Measurements from ENCODE around the gene CD274.
"Not testable (repeated sequence)": the region's sequence is repeated elsewhere in the genome, so short reads cannot be mapped to it uniquely, and the experiment has no call there.

The CD274 gene

DNA sequence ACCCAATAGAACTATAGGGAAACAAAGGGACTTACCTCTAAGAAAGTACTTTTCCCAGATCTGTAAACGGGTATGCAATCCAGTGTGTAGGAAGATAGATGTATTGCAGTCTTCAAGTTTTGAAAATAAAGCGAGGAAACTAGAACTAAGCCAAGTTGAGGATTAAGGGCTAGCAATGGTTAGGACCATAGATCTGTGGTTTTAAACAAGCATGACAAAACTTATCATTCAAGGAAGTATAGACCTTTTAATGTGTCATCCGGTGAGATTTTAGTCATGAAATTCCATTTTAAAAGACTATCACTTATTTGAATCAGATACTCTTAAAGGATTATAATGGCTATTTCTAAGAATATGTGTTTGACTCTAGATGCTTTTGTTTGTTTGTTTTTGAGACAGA, 20.5 kb downstream of the CD274 start:
- TF ChIP-seq CTCF (IDR thresholded peaks at IDR 0.05; ENCODE audit: extremely low read depth, insufficient read depth, missing control alignments), result no peak
- in situ Hi-C loops (cut with MboI; ENCODE audit: low pct_unique_long_range_greater_than_20kb, low sequenced_read_pairs, unreplicated experiment), result no loop called here
- no peak for DNase-seq (ENCODE audit: low spot score)

DNA sequence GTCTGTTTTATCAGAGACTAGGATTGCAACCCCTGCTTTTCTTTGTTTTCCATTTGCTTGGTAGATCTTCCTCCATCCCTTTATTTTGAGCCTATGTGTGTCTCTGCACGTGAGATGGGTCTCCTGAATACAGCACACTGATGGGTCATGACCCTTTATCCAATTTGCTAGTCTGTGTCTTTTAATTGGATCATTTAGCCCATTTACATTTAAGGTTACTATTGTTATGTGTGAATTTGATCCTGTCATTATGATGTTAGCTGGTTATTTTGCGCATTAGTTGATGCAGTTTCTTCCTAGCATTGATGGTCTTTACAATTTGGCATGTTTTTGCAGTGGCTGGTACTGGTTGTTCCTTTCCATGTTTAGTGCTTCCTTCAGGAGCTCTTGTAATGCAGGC, 25.3 kb downstream of the CD274 start:
- DNase-seq (ENCODE audit: low spot score), result not testable (repeated sequence)

DNA sequence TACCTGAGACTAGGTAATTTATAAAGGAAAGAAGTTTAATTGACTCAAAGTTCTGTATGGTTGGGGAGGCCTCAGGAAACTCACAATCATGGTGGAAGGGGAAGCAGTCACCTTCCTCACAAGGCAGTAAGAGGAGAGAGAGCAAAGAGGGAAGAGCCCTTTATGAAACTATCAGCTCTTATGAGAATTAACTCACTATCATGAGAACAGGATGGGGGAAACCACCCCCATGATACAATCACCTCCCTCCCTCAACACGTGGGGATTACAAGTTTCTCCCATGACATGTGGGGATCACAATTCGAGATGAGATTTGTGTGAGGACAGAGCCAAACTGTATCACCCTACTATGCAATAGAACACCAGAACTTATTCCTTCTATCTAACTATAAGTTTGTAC, 27.9 kb downstream of the CD274 start:
- no peak for TF ChIP-seq CTCF (IDR thresholded peaks at IDR 0.05; ENCODE audit: extremely low read depth, insufficient read depth, missing control alignments)
- DNase-seq (ENCODE audit: low spot score), result no peak
- in situ Hi-C loops (cut with MboI; ENCODE audit: low pct_unique_long_range_greater_than_20kb, low sequenced_read_pairs, unreplicated experiment), result no loop called here

More for the DNA sequence above, 25.3 kb downstream of the CD274 start:
- in situ Hi-C loops (cut with MboI; ENCODE audit: low pct_unique_long_range_greater_than_20kb, low sequenced_read_pairs, unreplicated experiment), result not testable (repeated sequence)

DNA sequence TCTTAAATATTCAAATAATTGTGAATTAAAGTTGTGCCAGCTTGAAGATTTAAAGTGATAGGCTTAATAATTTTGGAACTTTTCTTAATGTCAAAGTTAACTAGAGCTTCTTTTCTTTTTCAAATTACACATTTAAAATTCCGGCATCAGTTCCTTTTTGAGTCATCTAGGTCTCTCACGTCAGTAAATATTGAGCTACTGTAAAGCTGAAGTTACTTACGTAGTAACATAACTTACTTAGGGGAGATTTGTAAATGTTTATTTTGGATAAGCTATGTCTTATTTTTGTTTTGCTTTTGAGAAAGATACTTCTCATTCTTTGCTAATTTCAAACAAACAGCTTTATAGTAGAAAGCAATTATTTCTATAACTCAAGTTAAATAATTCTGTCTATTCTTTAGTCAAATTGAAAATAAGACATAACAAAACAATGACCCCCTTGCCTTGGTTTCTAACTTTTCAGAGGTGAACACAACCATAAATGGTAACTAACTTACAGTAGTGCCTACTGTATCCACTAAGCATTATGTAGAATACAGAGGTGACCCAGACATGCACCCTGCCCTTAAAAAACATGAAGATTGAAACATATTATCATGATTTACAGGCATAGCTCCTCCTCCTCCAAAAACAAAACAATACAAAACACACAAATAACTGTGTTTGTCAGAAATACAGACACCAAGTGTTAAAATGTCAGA, 29.8 kb downstream of the CD274 start:
- TF ChIP-seq CTCF (IDR thresholded peaks at IDR 0.05; ENCODE audit: extremely low read depth, insufficient read depth, missing control alignments), result no peak
- peak; percentile 35 for DNase-seq (ENCODE audit: low spot score)
- in situ Hi-C loops (cut with MboI; ENCODE audit: low pct_unique_long_range_greater_than_20kb, low sequenced_read_pairs, unreplicated experiment), result no loop called here

GRCh38 chr9:5480919-5481318, 30.6 kb downstream of the CD274 start:
- no peak for DNase-seq (ENCODE audit: low spot score)
- no peak for TF ChIP-seq CTCF (IDR thresholded peaks at IDR 0.05; ENCODE audit: extremely low read depth, insufficient read depth, missing control alignments)
- in situ Hi-C loops (cut with MboI; ENCODE audit: low pct_unique_long_range_greater_than_20kb, low sequenced_read_pairs, unreplicated experiment), result no loop called here

- no peak for DNase-seq (ENCODE audit: low spot score)
- in situ Hi-C loops (cut with MboI; ENCODE audit: low pct_unique_long_range_greater_than_20kb, low sequenced_read_pairs, unreplicated experiment), result no loop called here
- no peak for TF ChIP-seq CTCF (IDR thresholded peaks at IDR 0.05; ENCODE audit: extremely low read depth, insufficient read depth, missing control alignments)
Observed at GRCh38 chr9:5481322-5482040, 31.1 kb downstream of the CD274 start.

- DNase-seq (ENCODE audit: low spot score), result no peak
- in situ Hi-C loops (cut with MboI; ENCODE audit: low pct_unique_long_range_greater_than_20kb, low sequenced_read_pairs, unreplicated experiment), result no loop called here
- no peak for TF ChIP-seq CTCF (IDR thresholded peaks at IDR 0.05; ENCODE audit: extremely low read depth, insufficient read depth, missing control alignments)
Observed at GRCh38 chr9:5482194-5482593, 31.9 kb downstream of the CD274 start.
